ENCODE measurements around the gene SIRPA. TPM values are rescaled to one million over a fixed set of nuclear protein-coding genes. Genes with fewer than 3 reads are reported as not detected.

SIRPA gene
- total and polyA plus RNA-seq, 3 donors from 2014 or later: 18.4 to 25.7 (median 21.0) TPM

GRCh38 chr20:1926237-1926636 is 31.0 kb downstream of the SIRPA start:
- H3K4me3 ChIP-seq: no peak overlapping the region
- TF ChIP-seq POLR2A (IDR thresholded peaks at IDR 0.05): no peak
- TF ChIP-seq, protein P1, sequence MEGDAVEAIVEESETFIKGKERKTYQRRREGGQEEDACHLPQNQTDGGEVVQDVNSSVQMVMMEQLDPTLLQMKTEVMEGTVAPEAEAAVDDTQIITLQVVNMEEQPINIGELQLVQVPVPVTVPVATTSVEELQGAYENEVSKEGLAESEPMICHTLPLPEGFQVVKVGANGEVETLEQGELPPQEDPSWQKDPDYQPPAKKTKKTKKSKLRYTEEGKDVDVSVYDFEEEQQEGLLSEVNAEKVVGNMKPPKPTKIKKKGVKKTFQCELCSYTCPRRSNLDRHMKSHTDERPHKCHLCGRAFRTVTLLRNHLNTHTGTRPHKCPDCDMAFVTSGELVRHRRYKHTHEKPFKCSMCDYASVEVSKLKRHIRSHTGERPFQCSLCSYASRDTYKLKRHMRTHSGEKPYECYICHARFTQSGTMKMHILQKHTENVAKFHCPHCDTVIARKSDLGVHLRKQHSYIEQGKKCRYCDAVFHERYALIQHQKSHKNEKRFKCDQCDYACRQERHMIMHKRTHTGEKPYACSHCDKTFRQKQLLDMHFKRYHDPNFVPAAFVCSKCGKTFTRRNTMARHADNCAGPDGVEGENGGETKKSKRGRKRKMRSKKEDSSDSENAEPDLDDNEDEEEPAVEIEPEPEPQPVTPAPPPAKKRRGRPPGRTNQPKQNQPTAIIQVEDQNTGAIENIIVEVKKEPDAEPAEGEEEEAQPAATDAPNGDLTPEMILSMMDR (IDR thresholded peaks at IDR 0.05): no peak
- intact Hi-C loops (cut with DNase I; ENCODE audit: low total_unique reads): no loop called here
- H3K27ac ChIP-seq: no peak overlapping the region
- 82 to 92% methylated on average over 2 to 5 of the region's 5 CpGs for WGBS, 2 donors
- no peak for DNase-seq
- no peaks in the 10 kb centered on the region for H3K36me3 ChIP-seq (ENCODE audit: low read depth, missing control alignments)
- no peaks in the 10 kb centered on the region for H3K27me3 ChIP-seq
- H3K4me1 ChIP-seq: no peaks in the 10 kb centered on the region
- H3K9me3 ChIP-seq: no peaks in the 10 kb centered on the region

DNA sequence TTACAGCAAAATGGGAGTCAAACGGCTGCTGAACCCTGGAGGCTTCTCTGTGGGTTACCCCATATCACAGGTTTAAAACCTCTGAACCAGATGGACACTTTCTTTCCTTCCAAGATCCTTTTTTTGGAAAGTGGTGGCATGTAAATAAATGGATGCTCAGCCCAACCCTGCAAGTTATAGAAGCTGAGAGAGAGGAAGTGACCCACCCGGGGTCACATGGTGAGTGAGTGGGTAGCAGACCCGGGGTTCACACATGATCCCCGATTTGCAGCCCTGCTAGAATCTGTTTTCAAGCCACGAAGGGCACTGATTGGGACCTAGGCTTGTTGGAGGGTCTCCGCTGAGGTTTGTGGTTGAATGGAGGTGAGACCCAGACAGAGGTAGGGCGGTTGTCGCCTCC is 32.0 kb downstream of the SIRPA start:
- DNase-seq: no peak
- no peaks in the 10 kb centered on the region for H3K9me3 ChIP-seq
- H3K4me1 ChIP-seq: no peaks in the 10 kb centered on the region
- 81 to 85% methylated on average over 8 of the region's 8 CpGs for WGBS, 2 donors
- H3K4me3 ChIP-seq: no peak overlapping the region
- H3K27me3 ChIP-seq: no peaks in the 10 kb centered on the region
- H3K36me3 ChIP-seq (ENCODE audit: low read depth, missing control alignments): no peaks in the 10 kb centered on the region
- TF ChIP-seq POLR2A (IDR thresholded peaks at IDR 0.05): no peak
- TF ChIP-seq, protein P1 (IDR thresholded peaks at IDR 0.05): no peak
- H3K27ac ChIP-seq: no peak overlapping the region
- intact Hi-C loops (cut with DNase I; ENCODE audit: low total_unique reads): no loop called here

DNA sequence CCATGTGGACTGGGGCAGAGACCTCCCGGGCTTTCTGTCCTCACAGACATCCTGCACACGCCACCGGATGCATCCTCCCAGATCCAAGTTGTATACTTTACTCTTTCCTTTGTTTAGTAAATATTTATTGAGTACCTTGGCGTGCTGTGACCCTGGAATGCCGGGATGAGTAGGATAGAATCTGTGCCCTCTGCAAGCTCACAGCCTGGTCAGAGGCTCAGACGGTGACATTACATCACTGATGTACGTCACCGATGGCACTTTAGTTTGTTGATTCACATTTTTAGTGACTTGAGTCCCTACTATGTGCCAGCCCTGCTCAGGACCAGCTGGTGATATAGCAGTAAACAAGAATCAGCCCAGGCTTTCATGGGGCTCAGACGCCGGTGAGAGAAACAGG is 32.9 kb downstream of the SIRPA start:
- H3K9me3 ChIP-seq: no peaks in the 10 kb centered on the region
- H3K4me1 ChIP-seq: no peaks in the 10 kb centered on the region
- H3K27me3 ChIP-seq: no peaks in the 10 kb centered on the region
- no peak for DNase-seq
- H3K36me3 ChIP-seq (ENCODE audit: low read depth, missing control alignments): no peaks in the 10 kb centered on the region
- H3K27ac ChIP-seq: no peak overlapping the region
- 89 to 92% methylated on average over 10 of the region's 10 CpGs for WGBS, 2 donors
- TF ChIP-seq, protein P1 (IDR thresholded peaks at IDR 0.05): no peak
- no peak for TF ChIP-seq POLR2A (IDR thresholded peaks at IDR 0.05)
- H3K4me3 ChIP-seq: no peak overlapping the region
- intact Hi-C loops (cut with DNase I; ENCODE audit: low total_unique reads): no loop called here

GRCh38 chr20:1928782-1929181 is 33.6 kb downstream of the SIRPA start:
- no peak for TF ChIP-seq POLR2A (IDR thresholded peaks at IDR 0.05)
- TF ChIP-seq, protein P1 (IDR thresholded peaks at IDR 0.05): no peak
- no peak overlapping the region for H3K27ac ChIP-seq
- H3K9me3 ChIP-seq: no peaks in the 10 kb centered on the region
- H3K4me1 ChIP-seq: no peaks in the 10 kb centered on the region
- intact Hi-C loops (cut with DNase I; ENCODE audit: low total_unique reads): no loop called here
- no peak overlapping the region for H3K4me3 ChIP-seq
- no peak for DNase-seq
- 89 to 91% methylated on average over 7 of the region's 7 CpGs for WGBS, 2 donors
- H3K36me3 ChIP-seq (ENCODE audit: low read depth, missing control alignments): no peaks in the 10 kb centered on the region
- H3K27me3 ChIP-seq: no peaks in the 10 kb centered on the region

- no peaks in the 10 kb centered on the region for H3K27me3 ChIP-seq
- H3K4me1 ChIP-seq: no peaks in the 10 kb centered on the region
- TF ChIP-seq, protein P1 (IDR thresholded peaks at IDR 0.05): no peak
- TF ChIP-seq POLR2A (IDR thresholded peaks at IDR 0.05): no peak
- no peak overlapping the region for H3K4me3 ChIP-seq
- WGBS, 2 donors: 77 to 86% methylated on average over 3 of the region's 3 CpGs
- no peak overlapping the region for H3K27ac ChIP-seq
- no peaks in the 10 kb centered on the region for H3K9me3 ChIP-seq
- H3K36me3 ChIP-seq (ENCODE audit: low read depth, missing control alignments): no peaks in the 10 kb centered on the region
- no peak for DNase-seq
- intact Hi-C loops (cut with DNase I; ENCODE audit: low total_unique reads): no loop called here
These were observed 34.3 kb downstream of the SIRPA start for GRCh38 chr20:1929460-1929859.
